Lung (tissue), 12 donors: ENCODE measurements around the gene DEPP1. TPM values are rescaled to one million over a fixed set of nuclear protein-coding genes. Genes with fewer than 3 reads are reported as not detected.
A peak's percentile ranks its signal among the peaks of the same experiment; 100 is the strongest.

Experiments used
- ATAC-seq: fragments of 200-7000 bp; cut with Tn5 transposase; one replicate; pipeline ENCODE4 v1.9.1; 2020; ENCODE audit warnings: moderate number of reproducible peaks; ENCODE audit not compliant: insufficient read depth, low FRiP score
- DNase-seq, 3 donors: peaks; one replicate each; pipeline ENCODE4 v3.0.0-alpha.2; 2013 to 2017
- H3K27ac ChIP-seq, 2 donors: one replicate each; pipeline ENCODE4 v1.5.1; 2013; ENCODE audit warnings: mild to moderate bottlenecking in 2 of 2, moderate library complexity in 2 of 2, control low read depth in 1 of 2, inconsistent platforms in 1 of 2, low read depth in 1 of 2, low read length in 1 of 2
- H3K27me3 ChIP-seq, 3 donors: one replicate each; pipeline ENCODE4 v1.5.1; 2013; ENCODE audit warnings: low read length in 2 of 3; ENCODE audit not compliant: control insufficient read depth in 3 of 3, insufficient read depth in 3 of 3
- H3K36me3 ChIP-seq, 4 donors: one replicate each; pipeline ENCODE4 v1.5.1; 2013; ENCODE audit warnings: low read length in 4 of 4, mild to moderate bottlenecking in 1 of 4, moderate library complexity in 1 of 4; ENCODE audit not compliant: control insufficient read depth in 4 of 4, insufficient read depth in 4 of 4
- H3K4me1 ChIP-seq, 5 donors: one replicate each; pipeline ENCODE4 v1.5.1; 2013; ENCODE audit warnings: low read length in 5 of 5, mild to moderate bottlenecking in 2 of 5, moderate library complexity in 1 of 5; ENCODE audit not compliant: control insufficient read depth in 5 of 5, insufficient read depth in 5 of 5
- H3K4me3 ChIP-seq: one replicate; pipeline ENCODE4 v1.5.1; 2013; ENCODE audit warnings: mild to moderate bottlenecking, control low read depth, moderate library complexity
- H3K9ac ChIP-seq, 2 donors: one replicate each; pipeline ENCODE4 v1.5.1; 2013; ENCODE audit warnings: low read length in 2 of 2, control low read depth in 1 of 2; ENCODE audit not compliant: insufficient read depth in 1 of 2
- H3K9me3 ChIP-seq, 4 donors: one replicate each; pipeline ENCODE4 v1.5.1; 2013; ENCODE audit warnings: low read length in 3 of 4, mild to moderate bottlenecking in 1 of 4, moderate library complexity in 1 of 4; ENCODE audit not compliant: control insufficient read depth in 4 of 4, insufficient read depth in 3 of 4
- CTCF ChIP-seq: IDR thresholded peaks from 2 replicates; pipeline ENCODE4 v1.5.1; 2012; ENCODE audit warnings: mild to moderate bottlenecking; ENCODE audit errors: control extremely low read depth, extremely low read depth
- WGBS, 2 donors: extraction: QIAGEN DNeasy Blood & Tissue Kit; methylation state at CpG; one replicate each; pipeline ENCODE4 v1.1.7; 2013; 5-methylcytosine and 5-hydroxymethylcytosine counted together
- polyA plus RNA-seq, 2 donors: library from polyadenylated mRNA; stranded (reverse); fragments of 200-250 nt; gene quantifications; one replicate each; pipeline ENCODE4 v1.2.1, GENCODE V29; 2013
- total RNA-seq, 2 donors: library from RNA; depleted of rRNA in 1 of 2; stranded (reverse); fragments of >200 nt in 1 of 2; gene quantifications; one replicate each; pipeline ENCODE4 v1.2.1, GENCODE V29; 2014 to 2021
- donor health status: control.
- donor health status: control.
- donor health status: Bipolar disorder and iron deficiency.
- donor health status: healthy.
- donor health status: DM: yes; HTN: yes; CAD: no.

The DEPP1 gene
- total and polyA plus RNA-seq, 4 donors = 37.0 to 149 (median 70.1) TPM

- DNase-seq = peak in 1 of 3 donors; percentile 7
- Histone ChIP-seq H3K27ac (peak overlapping the region in 1 of 2 donors; percentile 12), H3K9ac (no peak overlapping the region), H3K27me3 (no peaks in the 10 kb centered on the region), H3K4me3 (no peak overlapping the region), H3K36me3 (peaks cover 0 to 16% (median 1%) of the 10 kb centered on the region in 4 donors), H3K4me1 (peaks cover 3 to 31% (median 12%) of the 10 kb centered on the region in 5 donors), H3K9me3 (no peaks in the 10 kb centered on the region)
- no peak for TF ChIP-seq CTCF
- no peak for ATAC-seq
- WGBS, 2 donors = 89 to 96% methylated on average over 7 of the region's 7 CpGs
Observed at GRCh38 chr10:44990965-44991364, 12.4 kb upstream of the DEPP1 start.

DNA sequence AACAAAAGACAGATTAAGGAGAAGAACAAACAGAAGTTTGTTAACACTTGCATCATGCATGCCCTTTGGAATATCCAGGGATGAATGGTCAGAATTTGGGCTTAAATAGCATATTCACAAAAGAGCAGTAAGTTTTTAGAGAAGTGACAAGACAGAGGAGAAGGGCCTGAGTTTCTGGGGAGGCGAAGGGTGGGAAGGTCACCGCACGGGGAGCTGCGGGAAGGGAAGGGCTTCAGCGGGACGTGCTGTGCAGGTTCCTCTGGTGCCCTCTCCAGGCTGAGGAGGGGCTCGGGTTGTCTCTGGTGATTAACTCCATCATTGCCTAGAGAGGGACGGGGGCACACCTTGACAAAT lies 11.7 kb upstream of the DEPP1 start:
- Histone ChIP-seq H3K4me1 (peaks cover 0 to 34% (median 13%) of the 10 kb centered on the region in 5 donors), H3K4me3 (no peak overlapping the region), H3K27me3 (no peaks in the 10 kb centered on the region), H3K9me3 (no peaks in the 10 kb centered on the region), H3K9ac (no peak overlapping the region), H3K36me3 (peaks cover 0 to 16% (median 1%) of the 10 kb centered on the region in 4 donors), H3K27ac (peak overlapping the region; percentile 1 to 33)
- 19 to 36% methylated on average over 8 of the region's 8 CpGs for WGBS, 2 donors
- ATAC-seq (no peak), DNase-seq (peak in 1 of 3 donors; percentile 13)
- TF ChIP-seq CTCF = no peak

DNA sequence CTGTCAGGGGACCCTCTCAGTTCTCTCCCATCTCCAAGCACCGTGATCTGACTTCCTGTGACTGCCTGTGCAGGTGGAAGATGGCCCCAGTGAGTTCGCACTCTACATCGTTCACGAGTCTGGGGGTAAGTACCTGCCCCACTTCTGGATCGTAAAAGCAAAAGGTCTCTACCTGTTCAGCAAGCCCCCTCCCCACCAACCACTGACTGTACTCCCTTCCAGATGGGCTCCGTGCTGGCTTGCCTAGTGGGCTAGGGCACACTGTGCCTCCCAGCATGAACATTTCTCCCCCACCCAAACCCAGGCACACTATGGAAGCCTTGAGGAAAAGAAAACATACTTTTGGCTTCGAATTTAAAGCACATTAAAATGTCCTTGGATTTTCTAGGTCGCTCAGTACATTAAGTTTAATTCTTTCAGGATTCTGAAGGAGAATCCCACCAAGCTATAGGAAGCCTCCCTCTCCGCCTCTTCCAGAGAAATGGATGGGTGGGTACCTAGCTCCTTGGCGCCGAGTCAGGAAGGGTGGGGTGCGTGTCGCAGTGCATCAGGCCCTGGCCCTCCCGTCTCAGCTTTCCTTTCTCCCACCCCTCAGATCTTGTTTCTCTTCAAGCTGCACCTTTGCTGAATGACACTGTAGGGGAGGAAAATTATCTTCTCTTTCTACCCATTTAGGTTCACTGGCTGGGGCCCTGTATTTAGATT lies 11.1 kb upstream of the DEPP1 start:
- no peak for TF ChIP-seq CTCF
- no peaks in the 10 kb centered on the region for H3K9me3 ChIP-seq
- peaks cover 0 to 16% (median 1%) of the 10 kb centered on the region in 4 donors for H3K36me3 ChIP-seq
- no peak overlapping the region for H3K9ac ChIP-seq
- no peaks in the 10 kb centered on the region for H3K27me3 ChIP-seq
- H3K4me1 ChIP-seq = peaks cover 0 to 33% (median 12%) of the 10 kb centered on the region in 5 donors
- no peak overlapping the region for H3K27ac ChIP-seq
- H3K4me3 ChIP-seq = no peak overlapping the region
- ATAC-seq (no peak), DNase-seq (peak in 1 of 3 donors; percentile 4)
- 83 to 88% methylated on average over 14 of the region's 14 CpGs for WGBS, 2 donors
